ENCODE measurements around the gene PSMD2.

GRCh38 chr3:184352897-184353545, 54.0 kb downstream of the PSMD2 start:
- TF ChIP-seq CTCF (IDR thresholded peaks at IDR 0.05) (no peak), POLR2A (IDR thresholded peaks at IDR 0.05) (no peak)
